G401.6 (cell line): ENCODE data around the gene PHF12.
"Not testable (repeated sequence)": the region's sequence is repeated elsewhere in the genome, so short reads cannot be mapped to it uniquely, and the experiment has no call there.

Experiments used
- FAIRE-seq: peaks from 2 replicates; lab custom pipeline; 2012; peaks lifted over from hg19 to GRCh38; lab: Jason Lieb, UNC

The PHF12 gene

DNA sequence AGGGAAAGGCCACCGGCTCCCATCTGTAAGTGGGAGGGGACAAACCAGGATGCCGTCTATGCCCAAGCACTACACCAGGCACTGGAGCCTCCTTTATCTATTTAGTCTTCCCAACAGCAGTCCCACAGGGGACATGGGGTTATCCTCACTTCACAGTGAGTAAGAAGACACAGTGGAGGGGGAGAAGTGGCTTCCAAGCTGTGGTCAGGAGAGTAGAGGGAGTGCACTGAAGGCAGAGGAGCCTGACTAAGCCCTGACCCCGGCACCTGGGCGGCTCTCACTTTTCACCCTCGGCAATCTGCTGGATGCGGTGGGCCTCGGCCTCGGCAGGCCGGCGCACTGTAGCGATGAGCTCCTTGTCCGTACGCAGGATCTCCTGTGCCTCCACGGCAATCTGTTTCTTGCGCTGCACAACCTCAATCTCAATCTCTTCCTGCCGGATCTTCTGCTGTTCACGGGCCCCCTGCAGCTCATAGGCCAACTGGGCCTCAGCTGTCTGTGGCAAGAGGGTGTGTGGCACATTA, 69.7 kb downstream of the PHF12 start:
- FAIRE-seq = no peak

DNA sequence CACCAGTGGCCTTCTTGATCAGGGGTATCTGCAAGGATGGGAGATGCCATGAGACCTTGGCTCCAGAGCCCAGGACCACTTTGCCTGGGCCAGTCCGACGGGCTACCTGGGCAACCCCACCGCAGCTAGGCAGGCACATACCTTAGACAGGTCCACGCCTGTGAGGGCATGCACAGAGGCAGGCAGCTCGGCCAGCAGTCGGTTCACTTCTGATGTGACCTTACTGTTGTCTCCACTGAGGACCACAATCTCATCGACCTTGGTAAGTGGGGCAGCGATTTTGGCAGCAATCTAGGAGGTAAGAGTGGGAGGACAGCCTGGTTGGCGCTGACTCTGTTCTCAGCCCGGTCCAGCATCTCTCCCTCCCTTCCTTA, 70.8 kb downstream of the PHF12 start:
- no peak for FAIRE-seq

DNA sequence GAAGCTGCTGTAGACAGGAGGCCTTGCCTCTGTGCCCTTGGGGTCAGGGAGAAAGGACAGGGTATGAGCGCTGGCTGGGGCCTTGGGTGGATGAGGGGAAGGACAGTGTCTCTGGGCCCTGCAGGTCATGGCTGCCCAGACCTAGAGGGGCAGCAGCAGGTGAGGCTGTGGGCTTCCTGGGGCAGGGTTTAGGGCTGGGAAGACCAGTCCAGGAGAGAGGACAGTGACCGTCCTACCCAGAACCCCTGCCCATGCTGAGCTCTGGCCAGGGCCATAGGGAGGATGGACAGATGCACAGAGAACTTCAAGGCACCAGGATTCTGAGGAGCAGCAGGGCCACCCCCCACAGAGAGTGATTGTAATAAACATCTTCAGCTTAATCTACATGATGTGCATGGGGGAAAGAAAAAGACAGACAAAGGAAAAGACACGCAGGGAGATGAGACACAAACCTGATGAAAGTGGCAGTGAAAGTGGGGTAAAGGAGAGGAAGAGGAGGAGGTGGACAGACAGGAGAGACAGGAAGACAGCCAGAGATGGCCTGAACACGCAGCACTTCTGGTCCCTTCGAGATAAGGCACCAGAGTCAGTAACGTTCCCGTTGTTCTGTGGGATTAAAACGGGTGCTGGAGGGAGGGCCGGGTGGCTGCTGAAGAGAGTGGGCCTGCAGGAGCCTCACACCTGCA, 71.3 kb downstream of the PHF12 start:
- no peak for FAIRE-seq

DNA sequence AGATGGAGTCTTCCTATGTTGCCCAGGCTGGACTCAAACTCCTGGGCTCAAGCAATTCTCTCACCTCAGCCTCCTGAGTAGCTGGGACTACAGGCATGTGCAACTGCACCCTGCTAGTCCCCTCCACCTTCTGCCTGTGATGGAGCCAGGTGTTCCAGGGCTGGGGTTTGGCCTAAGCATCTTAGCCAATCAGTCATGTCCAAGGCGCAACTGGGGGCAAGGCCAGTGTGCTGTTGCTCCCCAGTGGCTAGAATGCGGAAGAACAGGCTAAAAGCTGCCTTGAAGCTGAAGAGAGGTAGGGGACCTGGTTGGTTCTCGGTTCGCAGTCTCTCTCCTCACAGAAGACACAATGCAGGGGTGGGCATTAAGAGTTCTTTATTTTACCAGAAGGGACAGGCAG, 72.3 kb downstream of the PHF12 start:
- peak; percentile 63 for FAIRE-seq

DNA sequence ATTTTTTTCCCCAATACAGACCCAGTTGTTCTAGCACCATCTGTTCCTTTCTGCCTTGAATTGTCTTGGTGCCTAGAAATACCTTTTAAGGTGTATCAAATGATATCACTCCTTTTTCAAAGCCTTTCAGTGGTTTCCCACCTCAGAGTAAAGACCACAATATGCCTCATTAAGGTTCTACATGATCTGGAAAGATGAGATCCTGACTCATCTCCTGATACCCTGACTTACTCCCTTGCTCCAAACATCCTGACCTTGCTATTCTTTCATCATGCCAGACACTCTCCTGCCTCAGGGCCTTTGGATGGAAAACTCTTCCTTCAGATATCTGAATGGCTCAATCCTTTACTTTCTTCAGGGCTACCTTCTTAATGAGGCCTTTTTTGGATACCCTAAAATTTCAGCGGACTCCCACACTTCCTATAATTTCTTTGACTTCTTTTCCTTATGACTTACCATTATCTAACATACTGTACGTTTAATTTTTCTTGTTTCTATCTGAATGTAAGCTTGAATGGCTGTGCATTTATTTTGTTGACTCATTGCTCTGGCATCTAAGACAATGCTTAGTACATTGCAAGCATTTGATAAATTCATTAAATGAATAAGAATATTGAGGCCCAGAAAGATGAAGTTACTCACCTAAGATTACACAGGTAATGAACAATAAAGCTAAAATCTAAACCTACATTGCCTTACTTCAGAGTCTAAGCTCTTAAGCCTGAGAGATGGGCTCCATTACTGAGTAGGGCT, 73.0 kb downstream of the PHF12 start:
- no peak for FAIRE-seq

DNA sequence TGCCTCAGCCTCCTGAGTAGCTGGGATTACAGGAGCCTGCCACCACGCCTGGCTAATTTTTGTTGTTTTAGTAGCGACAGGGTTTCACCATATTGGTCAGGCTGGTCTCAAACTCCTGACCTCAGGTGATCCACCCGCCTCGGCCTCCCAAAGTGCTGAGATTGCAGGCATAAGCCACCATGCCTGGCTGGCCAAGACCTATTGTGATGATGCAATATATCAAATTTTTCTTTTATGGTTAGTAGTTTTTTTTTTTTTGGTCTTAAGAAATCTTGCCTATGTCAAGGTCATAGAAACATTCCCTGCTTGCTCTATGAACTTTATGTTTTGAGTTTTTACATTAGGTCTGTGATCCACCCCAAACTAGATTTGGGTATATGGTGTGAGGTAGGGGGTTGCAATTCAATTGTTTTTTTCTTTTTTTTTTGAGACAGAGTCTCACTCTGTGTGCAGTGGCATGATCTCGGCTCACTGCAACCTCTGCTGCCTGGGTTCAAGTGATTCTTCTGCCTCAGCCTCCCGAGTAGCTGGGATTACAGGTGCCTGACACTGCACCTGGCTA, 74.1 kb downstream of the PHF12 start:
- FAIRE-seq = not testable (repeated sequence)

DNA sequence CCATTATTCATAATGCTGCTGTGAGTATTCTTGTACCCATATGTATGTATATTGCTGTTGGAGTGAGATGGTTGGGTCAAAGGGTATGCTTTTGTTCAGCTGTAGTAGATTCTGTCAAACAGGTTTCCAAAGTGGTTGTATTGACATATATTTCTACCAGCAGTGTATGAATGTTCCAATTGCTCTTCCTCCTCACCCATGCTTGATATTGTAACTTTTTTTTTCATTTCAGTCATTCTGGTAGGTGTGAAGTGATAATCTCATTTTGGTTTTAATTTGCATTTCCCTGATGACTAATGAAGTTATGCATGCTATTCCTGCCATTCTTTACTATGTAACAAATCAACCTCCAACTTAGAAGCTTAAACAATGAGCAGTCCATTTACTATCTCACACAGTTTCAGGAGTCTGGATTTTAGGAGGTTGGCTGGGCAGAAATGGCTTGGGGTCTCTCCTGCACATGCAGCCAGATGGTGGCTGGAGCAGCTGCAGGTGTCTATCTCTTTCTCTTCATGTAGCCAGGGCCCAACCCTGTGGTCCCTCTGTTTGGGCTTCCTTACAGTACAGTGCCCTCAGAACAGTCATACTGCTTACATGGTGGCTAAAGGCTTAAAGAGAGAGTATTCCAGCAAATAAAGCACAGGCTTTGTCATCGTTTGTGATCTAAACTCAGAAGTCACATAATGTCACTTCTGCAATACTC, 75.3 kb downstream of the PHF12 start:
- FAIRE-seq = no peak

DNA sequence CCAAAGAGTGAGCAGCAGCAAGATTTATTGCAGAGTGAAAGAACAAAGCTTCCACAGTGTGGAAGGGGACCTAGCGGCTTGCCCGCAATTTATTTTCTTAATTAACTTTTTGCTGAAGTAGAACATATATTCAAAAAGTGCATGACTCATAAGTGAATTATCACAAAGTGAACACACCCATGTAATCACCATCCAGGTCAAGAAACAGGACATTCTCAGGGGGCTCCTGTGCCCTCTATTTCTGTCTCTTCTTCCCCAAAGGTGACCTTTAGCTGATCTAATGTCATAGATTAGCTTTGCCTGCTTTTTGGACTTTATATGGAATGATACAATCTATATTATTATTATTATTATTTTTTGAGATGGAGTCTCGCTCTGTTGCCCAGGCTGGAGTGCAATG, 76.6 kb downstream of the PHF12 start:
- FAIRE-seq = no peak

DNA sequence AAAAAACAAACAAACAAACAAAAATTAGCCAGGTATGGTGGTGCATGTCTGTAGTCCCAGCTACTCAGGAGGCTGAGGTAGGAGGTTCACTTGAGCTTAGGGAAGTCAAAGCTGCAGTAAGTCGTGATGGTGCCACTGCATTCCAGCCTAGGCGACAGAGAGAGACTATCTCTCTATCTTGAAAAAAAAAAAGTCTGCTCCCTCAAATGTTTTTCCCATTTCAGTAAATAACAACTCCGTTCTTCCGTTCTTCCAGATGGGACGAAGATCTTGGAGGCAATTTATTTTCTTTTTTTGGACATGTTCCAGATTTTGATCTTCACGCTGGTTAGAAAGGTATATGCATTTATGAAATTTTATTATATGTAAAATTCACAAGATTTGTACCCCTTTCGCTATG, 77.5 kb downstream of the PHF12 start:
- FAIRE-seq = no peak

DNA sequence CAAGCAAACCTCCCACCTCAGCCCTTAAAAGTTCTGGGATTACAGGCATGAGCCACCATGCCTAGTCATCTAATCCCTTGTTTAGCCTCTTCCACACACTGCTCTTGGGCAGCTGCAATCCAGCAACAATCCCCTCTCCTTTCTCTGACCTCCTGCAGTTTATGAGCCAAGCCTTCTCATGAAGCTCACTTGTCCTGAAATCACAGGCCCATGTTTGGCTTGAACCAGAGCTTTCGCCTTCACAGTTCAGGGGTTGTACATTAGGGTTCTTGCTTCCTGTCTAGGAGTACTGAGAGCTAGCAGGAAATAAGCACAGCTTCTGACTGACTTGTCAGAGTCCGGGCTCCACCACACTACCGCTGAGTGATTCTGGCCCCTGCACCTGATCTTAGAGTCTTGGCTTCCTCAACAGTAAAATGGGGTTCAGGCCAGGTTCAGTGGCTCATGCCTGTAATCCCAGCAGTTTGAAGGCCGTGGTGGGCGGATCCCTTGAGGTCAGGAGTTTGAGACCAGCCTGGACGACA, 80.2 kb downstream of the PHF12 start:
- no peak for FAIRE-seq

DNA sequence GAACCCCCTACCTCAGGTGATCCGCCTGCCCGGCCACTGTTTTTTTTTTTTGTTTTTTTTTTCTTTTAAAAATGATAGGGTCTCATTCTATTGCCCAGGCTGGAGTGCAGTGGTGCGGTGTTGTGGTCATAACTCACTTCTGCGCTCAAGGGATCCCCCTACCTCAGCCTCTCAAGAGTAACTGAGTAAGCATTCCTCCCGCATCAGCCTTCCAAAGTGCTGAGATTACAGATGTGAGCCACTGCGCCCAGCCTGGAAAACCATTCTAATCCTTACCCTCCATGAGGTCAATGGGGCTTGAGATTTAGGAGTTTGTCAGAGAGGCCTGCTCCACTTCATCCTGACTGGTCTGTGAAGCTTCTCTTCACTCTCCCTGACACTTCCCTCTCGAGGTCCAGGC, 84.0 kb downstream of the PHF12 start:
- no peak for FAIRE-seq

DNA sequence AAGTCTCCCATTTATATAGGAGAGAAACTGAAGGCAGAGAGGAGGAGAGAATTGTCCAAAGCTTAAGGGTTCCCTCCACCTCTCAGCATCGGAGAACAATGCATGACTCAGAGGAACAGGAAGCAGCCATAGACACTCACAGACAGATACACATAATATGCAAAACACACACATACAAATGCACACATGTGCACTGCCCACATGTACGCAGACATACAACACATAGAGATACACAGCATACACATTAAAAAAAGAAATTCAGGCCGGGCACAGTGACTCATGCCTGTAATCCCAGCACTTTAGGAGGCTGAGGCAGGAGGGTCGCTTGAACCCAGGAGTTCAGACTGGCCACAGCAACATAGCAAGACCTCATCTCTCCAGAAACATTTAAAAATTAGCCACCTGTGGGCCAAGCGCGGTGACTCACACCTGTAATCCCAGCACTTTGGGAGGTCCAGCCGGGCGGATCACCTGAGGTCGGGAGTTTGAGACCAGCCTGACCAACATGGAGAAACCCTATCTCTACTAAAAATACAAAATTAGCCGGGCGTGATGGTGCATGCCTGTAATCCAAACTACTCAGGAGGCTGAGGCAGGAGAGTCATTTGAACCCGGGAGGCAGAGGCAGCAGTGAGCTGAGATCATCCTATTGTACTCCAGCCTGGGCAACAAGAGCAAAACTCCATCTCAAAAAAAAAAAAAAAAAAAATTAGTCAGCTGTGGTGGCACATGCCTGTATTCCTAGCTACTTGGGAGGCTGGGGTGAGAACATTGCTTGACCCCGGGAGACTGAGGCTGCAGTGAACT, 85.2 kb downstream of the PHF12 start:
- FAIRE-seq = no peak

DNA sequence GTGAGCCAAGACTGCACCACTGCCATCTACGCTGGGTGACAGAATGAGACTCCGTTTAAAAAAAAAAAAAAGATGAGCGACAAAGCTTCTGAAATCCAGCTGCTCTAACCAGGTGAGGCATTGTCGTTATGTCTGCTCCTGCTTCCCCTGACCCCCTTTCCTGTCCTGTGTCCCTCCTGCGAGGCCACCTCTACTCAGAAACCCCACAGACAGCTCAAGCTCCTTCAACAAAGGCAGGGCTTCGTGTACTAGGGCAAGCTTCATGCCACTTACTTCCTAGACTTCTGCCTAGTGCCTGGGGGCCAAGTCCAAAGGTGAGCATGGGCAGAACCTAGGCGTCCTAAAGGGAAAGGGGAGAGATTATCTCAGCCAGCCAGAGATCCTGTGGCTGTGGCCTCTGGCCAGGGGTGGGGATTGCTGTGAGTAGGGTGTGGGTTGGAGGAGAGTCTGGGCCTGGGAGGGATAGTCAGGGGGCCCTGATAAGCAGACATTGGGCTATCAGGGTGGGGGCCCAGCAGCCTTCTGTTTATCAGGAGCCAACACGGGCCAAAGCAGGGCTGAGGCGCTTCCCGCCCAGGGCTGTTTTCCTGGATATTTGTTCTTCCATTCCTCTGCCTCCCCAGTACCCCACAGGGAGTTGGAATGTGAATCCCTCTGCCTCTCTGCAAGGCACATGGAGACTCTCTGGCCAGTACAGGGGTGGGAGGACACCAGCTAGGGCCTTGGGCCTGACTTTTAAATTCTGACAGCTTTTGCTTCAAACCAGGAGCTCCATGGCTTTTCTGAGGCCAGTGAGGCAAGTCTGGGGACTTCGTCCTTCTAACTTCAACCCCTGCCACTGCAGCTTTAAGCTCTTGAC, 86.1 kb downstream of the PHF12 start:
- no peak for FAIRE-seq

DNA sequence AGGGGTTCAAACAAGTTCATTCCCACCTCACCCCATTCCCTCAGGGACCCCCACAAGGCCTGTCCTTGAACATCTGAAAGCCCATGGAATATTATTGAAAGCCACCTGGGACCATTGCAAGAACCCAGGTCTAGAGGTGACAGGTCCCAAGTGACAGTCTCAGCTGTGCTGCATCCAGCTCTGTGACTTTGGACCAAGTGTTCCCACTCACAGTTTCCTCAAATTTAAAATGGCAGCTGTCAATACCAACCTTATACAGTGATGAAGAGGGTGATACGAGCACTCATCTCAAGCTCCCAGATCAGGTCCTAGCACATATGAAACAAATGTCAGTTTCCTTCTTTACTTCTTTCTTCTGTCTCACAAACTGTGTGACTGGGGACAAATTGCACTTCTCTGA, 87.4 kb downstream of the PHF12 start:
- no peak for FAIRE-seq

DNA sequence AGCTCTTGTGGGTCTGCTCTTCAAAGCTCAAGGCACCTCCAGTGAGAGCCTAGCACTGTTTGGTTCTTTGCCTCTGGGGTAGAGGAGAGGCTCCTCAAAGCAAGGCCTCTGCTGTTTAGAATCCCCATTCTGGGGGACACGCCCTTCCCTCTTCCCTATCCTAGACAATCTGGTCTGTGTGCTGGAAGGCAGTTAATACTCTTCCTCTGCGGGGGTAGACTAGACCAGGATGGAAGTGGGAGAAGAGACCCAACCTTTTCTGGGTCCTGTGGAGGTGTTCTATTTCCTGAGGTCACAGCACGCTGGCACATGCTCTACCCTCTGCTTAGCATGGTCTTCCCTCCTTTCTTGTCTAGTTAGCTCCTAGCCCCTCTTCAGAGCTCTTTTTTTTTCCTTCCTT, 88.8 kb downstream of the PHF12 start:
- FAIRE-seq = no peak

DNA sequence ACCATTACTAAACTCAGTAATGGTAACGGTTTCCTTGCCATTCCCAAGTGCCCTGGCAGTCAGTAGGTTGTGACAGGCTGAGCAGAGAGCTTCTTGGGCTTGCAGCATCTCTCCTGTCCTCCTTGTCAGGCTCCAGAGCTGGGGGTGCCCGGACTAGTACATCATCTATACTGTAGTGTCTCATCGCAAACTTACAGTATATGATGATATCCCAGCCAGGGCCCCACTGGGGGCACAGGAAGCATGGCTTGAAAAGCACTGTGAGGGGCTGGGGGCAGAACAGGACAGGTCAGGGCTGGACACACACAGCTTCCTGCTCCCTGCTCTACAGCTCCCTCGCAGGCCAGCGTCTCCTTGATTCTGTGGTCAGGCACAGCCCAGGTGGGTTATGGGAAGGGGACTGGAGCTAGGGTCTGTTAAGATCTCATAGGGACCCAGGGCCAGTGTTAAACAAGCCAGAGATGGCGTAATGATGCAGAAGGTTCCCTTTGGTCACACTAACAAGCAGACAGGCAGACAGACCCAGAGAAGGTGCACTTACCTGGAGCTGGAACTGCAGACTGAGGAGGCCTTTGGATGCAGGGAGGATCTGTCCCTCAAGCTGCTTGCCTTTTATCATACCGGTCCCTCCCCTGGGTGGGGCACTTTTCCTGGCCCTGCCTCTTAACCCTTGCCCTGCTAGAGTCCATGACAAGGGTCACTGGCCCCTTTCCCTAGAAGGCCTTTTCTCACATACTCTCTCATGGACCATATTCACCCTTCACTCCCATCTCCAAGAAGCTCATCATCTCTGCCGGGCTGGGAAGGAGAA, 89.7 kb downstream of the PHF12 start:
- no peak for FAIRE-seq

DNA sequence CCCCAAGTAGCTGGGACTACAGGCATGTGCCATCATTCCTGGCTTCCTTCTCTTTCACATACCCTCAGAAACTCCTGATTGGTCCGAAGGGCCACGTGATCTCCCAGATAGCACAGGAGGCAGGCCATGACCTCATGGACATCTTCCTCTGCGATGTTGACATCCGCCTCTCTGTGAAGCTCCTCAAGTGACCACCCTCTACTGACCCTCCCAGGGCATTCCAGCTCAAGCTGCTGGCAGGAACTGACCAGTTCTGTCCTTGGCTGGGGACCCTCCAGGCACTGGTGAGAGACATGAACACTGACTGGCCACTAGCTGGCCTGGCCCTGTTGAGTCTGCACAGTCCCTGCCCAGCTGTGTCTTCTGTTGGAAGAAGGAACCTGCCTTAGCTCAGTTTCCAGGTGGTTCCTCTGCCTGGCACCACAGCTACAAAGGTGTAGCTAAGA, 90.9 kb downstream of the PHF12 start:
- FAIRE-seq = no peak

DNA sequence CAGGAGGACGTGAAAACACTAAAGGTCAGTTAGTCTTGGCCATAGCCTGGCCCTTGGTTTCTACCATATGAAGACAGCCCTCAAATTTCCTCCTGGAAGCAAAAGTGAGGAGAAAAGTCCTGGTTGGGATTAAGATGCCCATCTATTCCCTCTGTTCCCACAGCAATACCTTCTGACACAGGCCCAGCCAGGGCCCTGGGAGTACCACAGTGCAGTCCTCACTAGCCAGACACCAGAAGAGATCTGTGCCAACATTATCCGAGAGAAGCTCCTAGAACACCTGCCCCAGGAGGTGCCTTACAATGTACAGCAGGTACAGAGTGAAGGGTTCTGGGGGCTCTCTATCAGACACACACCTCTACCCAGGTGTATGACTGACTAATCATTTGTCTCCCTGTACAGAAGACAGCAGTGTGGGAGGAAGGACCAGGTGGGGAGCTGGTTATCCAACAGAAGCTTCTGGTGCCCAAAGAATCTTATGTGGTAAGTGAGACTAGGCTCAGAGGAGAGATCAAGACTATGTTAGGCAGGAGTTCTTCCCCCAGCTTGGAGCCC, 92.4 kb downstream of the PHF12 start:
- FAIRE-seq = no peak
